Brain microvascular endothelial cell (primary cell): ENCODE measurements around the gene NUBPL.
"Not testable (repeated sequence)": the region's sequence is repeated elsewhere in the genome, so short reads cannot be mapped to it uniquely, and the experiment has no call there.

Experiments used
- DNase-seq: peaks from one replicate; pipeline ENCODE4 v3.0.0-alpha.2; 2020
- H3K27ac ChIP-seq: fragments of 250-450 bp; sonication (Bioruptor Pico); 2 replicates; pipeline ENCODE4 v1.5.1; 2020; ENCODE audit warnings: mild to moderate bottlenecking, moderate library complexity
- H3K27me3 ChIP-seq: fragments of 250-450 bp; sonication (Bioruptor Pico); replicated peaks from 2 replicates; pipeline ENCODE4 v1.5.1; 2020; ENCODE audit warnings: mild to moderate bottlenecking
- H3K36me3 ChIP-seq: fragments of 250-450 bp; sonication (Bioruptor Pico); replicated peaks from 2 replicates; pipeline ENCODE4 v1.5.1; 2020; ENCODE audit warnings: mild to moderate bottlenecking
- H3K4me3 ChIP-seq: 2 replicates; pipeline ENCODE4 v1.5.1; 2011; ENCODE audit warnings: low read depth, mild to moderate bottlenecking, control low read depth, low read length, moderate library complexity
- CTCF ChIP-seq: IDR thresholded peaks from 2 replicates; pipeline ENCODE4 v1.5.1; 2011; ENCODE audit warnings: low read depth, mild to moderate bottlenecking, moderate library complexity, low read length, control low read depth, inconsistent platforms; ENCODE audit errors: missing control alignments
- in situ Hi-C: cut with HindIII; loops from 2 replicates; pipeline ENCODE4 v1.10.0; 2017; ENCODE audit warnings: low sequenced_read_pairs, low pct_ligation_motif_present

NUBPL gene

GRCh38 chr14:31696378-31696777 lies 135.2 kb downstream of the NUBPL start:
- Histone ChIP-seq H3K4me3 (no peak overlapping the region), H3K27me3 (no peaks in the 10 kb centered on the region), H3K27ac (no peak overlapping the region), H3K36me3 (no peaks in the 10 kb centered on the region)
- TF ChIP-seq CTCF: no peak
- DNase-seq: no peak
- in situ Hi-C loops: no loop called here

- Histone ChIP-seq H3K4me3 (no peak overlapping the region), H3K27me3 (no peaks in the 10 kb centered on the region), H3K27ac (no peak overlapping the region), H3K36me3 (no peaks in the 10 kb centered on the region)
- TF ChIP-seq CTCF: no peak
- DNase-seq: no peak
- in situ Hi-C loops: no loop called here
Observed at GRCh38 chr14:31699809-31700208, 138.6 kb downstream of the NUBPL start.

- in situ Hi-C loops: no loop called here
- no peaks in the 10 kb centered on the region for H3K27me3 ChIP-seq
- no peak for DNase-seq
- no peaks in the 10 kb centered on the region for H3K36me3 ChIP-seq
- no peak overlapping the region for H3K4me3 ChIP-seq
- no peak for TF ChIP-seq CTCF
- H3K27ac ChIP-seq: no peak overlapping the region
Observed at GRCh38 chr14:31700282-31701074, 139.3 kb downstream of the NUBPL start.

GRCh38 chr14:31702130-31702529 lies 140.9 kb downstream of the NUBPL start:
- no peaks in the 10 kb centered on the region for H3K27me3 ChIP-seq
- no peak for TF ChIP-seq CTCF
- in situ Hi-C loops: no loop called here

GRCh38 chr14:31703056-31703455 lies 141.9 kb downstream of the NUBPL start:
- no peak for TF ChIP-seq CTCF
- no peaks in the 10 kb centered on the region for H3K27me3 ChIP-seq
- no peak overlapping the region for H3K4me3 ChIP-seq
- in situ Hi-C loops: no loop called here
- H3K36me3 ChIP-seq: no peaks in the 10 kb centered on the region
- H3K27ac ChIP-seq: no peak overlapping the region
- no peak for DNase-seq

More at GRCh38 chr14:31702130-31702529, 140.9 kb downstream of the NUBPL start:
- H3K4me3 ChIP-seq: no peak overlapping the region
- DNase-seq: no peak
- H3K27ac ChIP-seq: no peak overlapping the region
- no peaks in the 10 kb centered on the region for H3K36me3 ChIP-seq

- in situ Hi-C loops: no loop called here
Observed at GRCh38 chr14:31705731-31706130, 144.5 kb downstream of the NUBPL start.

GRCh38 chr14:31708661-31709060 lies 147.5 kb downstream of the NUBPL start:
- H3K27me3 ChIP-seq, DNase-seq, H3K36me3 ChIP-seq, H3K27ac ChIP-seq, in situ Hi-C loops, H3K4me3 ChIP-seq: not testable (repeated sequence)

More at GRCh38 chr14:31705731-31706130, 144.5 kb downstream of the NUBPL start:
- H3K27me3 ChIP-seq: no peaks in the 10 kb centered on the region
- no peak overlapping the region for H3K4me3 ChIP-seq
- TF ChIP-seq CTCF: no peak
- DNase-seq: no peak
- H3K27ac ChIP-seq: no peak overlapping the region
- H3K36me3 ChIP-seq: no peaks in the 10 kb centered on the region
